ENCODE measurements around the gene MAP1LC3B.

DNA sequence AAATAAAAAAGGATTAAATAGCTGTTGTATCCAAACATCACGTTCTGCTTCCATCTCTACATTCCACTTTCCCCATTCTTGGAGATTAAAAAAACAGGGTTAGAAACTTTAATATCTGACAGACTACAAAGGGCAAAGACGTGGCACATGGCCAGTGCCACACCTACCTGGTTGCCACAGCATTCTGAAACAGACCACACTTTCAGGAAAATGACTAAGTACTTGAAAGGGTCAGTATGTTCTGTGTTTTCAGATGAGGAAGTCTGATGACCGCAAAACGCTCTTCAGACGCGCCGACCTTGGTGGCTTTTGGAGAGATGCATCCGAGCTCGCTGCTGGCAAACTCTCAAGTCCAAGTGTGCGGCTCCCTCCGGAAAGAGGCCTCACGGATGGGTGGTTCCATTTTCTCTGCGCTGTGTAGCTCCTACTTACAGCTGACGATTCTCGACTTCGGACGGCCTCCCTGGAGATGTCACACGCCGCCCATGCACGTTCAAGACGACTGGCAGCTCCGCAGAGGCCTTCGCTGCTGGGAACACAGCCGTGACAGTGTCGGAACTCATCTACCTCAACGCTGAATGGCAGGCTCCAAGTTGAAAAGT, 15.5 kb downstream of the MAP1LC3B start:
- TF ChIP-seq, protein P1, sequence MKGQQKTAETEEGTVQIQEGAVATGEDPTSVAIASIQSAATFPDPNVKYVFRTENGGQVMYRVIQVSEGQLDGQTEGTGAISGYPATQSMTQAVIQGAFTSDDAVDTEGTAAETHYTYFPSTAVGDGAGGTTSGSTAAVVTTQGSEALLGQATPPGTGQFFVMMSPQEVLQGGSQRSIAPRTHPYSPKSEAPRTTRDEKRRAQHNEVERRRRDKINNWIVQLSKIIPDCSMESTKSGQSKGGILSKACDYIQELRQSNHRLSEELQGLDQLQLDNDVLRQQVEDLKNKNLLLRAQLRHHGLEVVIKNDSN (IDR thresholded peaks at IDR 0.05): no peak
- TF ChIP-seq RAD21 (IDR thresholded peaks at IDR 0.05; ENCODE audit: low read depth): no peak
- TF ChIP-seq EP300 (IDR thresholded peaks at IDR 0.05; ENCODE audit: borderline replicate concordance): no peak
- no peak for TF ChIP-seq YY1 (IDR thresholded peaks at IDR 0.05; ENCODE audit: low read depth)

Measured in Ishikawa (cell line).